Activated T-cell treated with anti-CD3 and anti-CD28 coated beads, Interleukin-2, amount 50 U/mL, for 1 hour (primary cell): ENCODE results near the gene ANKDD1B.
"Not testable (repeated sequence)": the region's sequence is repeated elsewhere in the genome, so short reads cannot be mapped to it uniquely, and the experiment has no call there.

ENCODE experiments used
- DNase-seq: peaks from one replicate; pipeline ENCODE4 v3.0.0-alpha.2; 2020

ANKDD1B gene

DNA sequence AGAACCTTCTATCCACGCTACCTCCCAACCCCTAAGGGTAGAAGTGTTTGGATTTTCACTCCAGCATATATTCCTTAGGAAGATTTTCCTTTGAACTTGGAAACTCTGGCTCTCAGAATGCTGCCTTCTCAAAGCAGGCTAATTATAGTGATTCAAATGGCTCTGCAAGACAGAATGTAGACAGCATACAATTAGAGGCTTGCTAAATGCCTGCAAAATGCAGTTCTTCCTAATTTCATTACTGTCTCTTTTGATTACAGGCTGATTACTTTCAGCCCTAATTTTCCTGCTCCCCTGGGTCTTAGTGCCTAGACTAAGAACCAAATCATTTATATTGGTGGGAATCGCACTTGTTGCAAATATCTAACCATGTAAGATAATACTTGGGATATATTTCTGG lies 50.8 kb downstream of the ANKDD1B start:
- no peak for DNase-seq

GRCh38 chr5:75663579-75664284 lies 52.5 kb downstream of the ANKDD1B start:
- DNase-seq: no peak

- no peak for DNase-seq
Observed at GRCh38 chr5:75664979-75665378, 53.7 kb downstream of the ANKDD1B start.

GRCh38 chr5:75666801-75667200 lies 55.5 kb downstream of the ANKDD1B start:
- DNase-seq: no peak

DNA sequence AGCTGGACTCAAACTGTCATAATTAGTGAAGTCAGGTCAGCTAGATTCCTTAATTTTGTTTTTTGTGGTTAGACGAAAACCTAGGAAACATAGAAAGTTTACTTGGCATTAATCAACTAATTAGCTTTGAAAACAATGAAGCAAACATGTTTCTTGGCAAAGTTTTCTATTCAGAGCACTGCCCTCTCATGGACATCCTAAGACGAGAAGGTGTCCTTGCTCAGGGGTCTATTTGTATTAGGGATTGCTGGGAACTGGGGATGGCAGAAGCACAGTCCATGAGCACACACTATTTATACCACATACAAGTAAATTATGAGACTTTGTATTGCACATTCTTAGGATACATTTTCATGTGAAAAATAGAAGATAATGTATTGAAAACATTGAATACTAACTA lies 56.3 kb downstream of the ANKDD1B start:
- no peak for DNase-seq

DNA sequence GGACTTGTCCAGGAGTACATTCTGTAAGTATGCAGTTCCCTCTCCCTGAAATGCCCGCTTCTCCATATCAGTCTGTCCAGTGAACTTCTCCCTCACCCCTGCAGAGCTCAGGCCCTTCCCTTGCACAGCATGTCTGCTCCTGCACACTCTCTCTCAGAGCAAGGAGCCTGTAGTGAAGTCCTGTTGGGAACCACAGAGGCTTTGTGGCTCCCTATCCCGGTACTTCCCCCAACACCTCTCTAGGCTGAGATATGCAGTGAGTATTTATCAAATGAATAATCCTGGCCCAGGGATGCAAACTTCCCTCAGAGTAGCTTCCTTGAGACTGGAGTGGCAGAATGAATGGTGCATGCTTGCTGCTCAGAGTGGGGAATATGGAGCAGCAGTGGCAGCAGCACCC lies 57.2 kb downstream of the ANKDD1B start:
- DNase-seq: no peak

GRCh38 chr5:75668977-75669689 lies 57.9 kb downstream of the ANKDD1B start:
- DNase-seq: no peak

DNA sequence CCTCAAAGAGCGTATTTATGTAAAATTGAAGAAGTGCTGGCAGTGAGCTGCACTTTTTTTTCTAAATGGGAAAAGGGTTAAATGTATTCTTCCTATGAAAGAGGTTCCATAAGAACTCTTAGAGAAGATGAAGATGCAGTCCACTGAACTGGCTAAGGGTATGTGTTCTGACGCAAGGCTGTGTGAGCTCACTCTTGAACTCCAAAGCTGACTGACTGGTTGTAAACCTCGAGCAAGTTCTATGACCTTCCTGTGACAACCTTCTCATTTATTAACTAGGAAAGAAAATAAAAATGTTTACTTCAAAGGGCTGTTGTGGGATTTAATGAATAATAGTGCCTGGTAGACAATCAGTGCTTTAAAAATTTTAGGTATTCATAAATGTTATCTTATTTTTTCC lies 59.3 kb downstream of the ANKDD1B start:
- no peak for DNase-seq

DNA sequence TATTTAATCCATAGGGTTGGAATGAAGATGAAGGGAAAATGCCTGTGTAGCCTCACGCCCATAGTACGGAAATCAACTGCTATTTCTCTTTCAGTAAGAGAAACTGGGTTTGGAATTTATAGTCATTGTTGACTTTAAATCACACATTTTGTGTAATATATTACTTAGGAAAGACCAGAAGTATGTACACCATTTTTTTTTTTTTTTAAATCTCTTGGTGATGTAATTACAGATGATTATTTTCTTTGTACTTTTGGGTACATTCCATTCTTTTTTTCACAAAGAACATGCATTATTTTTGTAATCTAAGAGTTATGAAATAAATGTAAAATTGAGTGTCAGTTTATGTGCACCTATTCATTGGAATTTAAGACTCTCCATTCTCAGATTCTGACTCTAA lies 60.3 kb downstream of the ANKDD1B start:
- DNase-seq: no peak

- no peak for DNase-seq
Observed at GRCh38 chr5:75672616-75673015, 61.4 kb downstream of the ANKDD1B start.

GRCh38 chr5:75675783-75676182 lies 64.5 kb downstream of the ANKDD1B start:
- no peak for DNase-seq

DNA sequence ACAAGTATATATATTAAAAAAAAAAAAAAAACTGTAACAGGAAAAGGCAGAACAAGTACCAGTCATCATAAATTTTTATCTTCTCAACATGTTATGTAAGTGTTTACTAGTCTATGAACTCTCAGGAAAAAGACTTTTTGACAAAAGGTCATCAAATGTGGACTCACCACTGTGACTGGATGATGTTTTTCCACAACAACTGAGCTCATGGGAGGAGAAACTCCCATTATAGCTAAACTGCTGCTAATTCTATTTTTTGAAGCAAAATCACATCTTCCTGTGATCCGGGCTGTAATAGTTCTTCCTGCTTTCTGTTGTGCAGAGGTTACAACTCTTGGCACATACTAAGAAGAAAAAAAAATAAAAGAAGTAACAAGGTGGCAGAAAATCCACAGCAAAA lies 66.4 kb downstream of the ANKDD1B start:
- DNase-seq: no peak

- DNase-seq: no peak
Observed at GRCh38 chr5:75678155-75678554, 66.9 kb downstream of the ANKDD1B start.

- DNase-seq: no peak
Observed at GRCh38 chr5:75681125-75681830, 70.0 kb downstream of the ANKDD1B start.

GRCh38 chr5:75685141-75685540 lies 73.9 kb downstream of the ANKDD1B start:
- DNase-seq: no peak

DNA sequence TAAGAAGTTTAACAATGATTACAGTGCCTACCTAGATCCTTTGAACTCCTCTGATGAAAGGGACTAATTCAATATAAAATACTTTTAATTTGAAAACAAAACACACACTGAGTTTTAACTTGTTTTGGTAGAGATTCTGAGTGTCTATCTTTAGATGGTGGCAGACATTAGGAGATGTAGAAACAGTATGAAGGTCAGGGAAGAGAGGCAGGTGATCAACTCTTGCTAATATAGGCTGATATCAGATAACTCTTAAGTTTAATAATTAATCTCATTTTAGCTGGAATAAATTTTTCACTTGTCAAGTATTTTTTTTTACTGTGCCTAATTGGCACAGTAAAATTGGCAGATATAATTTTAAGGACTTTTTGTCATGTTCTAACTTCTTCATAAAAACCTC lies 75.2 kb downstream of the ANKDD1B start:
- DNase-seq: no peak

DNA sequence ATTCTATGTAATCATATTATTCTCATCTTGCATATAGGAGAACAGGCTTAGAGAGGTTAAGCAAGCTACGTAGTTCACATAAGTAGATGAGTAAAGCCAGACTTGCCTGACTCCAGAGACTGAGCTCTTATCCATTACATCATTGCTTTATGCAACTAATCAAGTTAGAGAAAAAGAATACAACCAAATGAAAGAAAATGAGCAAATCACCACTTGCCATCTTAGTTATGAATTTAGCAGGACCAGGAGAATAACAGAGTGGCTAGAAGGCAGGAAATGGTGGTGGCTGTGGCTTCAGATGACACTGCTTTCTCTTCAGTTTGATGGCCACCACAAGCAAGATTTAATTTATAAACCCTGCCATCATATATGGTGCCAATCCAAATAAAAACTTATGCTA lies 79.4 kb downstream of the ANKDD1B start:
- DNase-seq: no peak

DNA sequence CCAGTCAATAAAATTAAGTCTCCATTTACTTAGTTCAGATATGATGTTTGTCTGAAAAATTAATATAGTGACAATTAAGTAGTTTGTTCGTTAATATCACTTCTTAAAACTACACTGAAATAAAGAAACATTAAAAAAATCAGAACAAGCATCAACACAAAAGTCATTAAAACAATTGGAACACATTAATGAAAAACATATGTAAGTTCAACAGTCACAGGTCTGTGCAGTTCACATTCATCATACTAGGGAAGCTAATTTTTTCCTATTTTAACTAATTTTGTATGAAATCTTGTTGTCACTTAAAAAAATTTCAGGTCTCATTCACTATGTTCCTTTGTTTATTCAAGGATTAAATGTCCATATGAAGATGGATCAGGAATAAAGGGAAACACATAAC lies 83.5 kb downstream of the ANKDD1B start:
- no peak for DNase-seq

GRCh38 chr5:75695472-75696351 lies 84.5 kb downstream of the ANKDD1B start:
- DNase-seq: not testable (repeated sequence)

DNA sequence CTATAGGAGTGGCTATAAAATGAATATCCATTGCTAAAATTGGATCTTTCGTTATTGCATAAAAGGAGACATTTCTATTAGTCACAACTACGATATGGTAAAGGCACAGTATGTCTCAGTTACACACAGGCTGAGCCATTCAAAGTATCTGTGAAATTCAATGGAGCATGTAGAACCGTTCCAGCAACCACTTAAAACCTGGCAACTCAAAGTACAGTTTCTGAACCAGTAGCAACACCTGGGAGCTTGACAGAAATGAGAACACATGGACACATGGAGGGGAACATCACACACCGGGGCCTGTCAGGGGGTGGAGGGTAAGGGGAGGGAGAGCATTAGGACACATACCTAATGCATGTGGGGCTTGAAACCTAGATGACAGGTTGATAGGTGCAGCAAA lies 90.6 kb downstream of the ANKDD1B start:
- no peak for DNase-seq

- no peak for DNase-seq
Observed at GRCh38 chr5:75706016-75706415, 94.8 kb downstream of the ANKDD1B start.

GRCh38 chr5:75706775-75707174 lies 95.5 kb downstream of the ANKDD1B start:
- DNase-seq: no peak

DNA sequence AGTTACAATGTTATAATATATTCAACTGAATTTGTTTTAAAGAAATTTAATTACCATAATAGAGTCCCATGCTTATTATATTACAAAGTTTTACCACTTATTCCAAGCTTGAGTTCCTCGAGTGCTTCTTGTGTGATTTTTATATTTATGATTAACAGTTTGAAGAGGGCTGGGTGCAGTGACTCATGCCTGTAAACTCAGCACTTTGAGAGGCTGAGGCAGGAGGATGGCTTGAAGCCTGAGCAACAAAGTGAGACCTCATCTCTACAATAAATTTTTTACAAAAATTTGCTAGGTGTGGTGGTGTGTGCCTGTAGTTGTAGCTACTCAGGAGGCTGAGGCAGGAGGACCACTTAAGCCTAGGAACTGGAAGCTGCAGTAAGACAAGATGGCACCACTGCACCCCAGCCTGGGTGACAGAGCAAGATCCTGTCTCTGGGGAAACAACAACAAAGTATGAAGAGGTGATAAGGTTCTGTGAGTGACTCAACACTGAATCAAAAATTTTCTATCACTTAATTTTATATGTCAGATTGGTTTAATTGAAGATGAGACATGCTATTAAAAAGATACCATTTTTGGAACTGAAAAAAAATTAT lies 96.8 kb downstream of the ANKDD1B start:
- no peak for DNase-seq
